ENCODE measurements around the gene KLF16. TPM values are rescaled to one million over a fixed set of nuclear protein-coding genes. Genes with fewer than 3 reads are reported as not detected.

KLF16 gene
- total and polyA plus RNA-seq, 9 of the 15 experiments (the other 6 are each of a cell fraction or from before 2014, with no cell fraction given), result 0.04 to 60.4 (median 6.8) TPM

DNA sequence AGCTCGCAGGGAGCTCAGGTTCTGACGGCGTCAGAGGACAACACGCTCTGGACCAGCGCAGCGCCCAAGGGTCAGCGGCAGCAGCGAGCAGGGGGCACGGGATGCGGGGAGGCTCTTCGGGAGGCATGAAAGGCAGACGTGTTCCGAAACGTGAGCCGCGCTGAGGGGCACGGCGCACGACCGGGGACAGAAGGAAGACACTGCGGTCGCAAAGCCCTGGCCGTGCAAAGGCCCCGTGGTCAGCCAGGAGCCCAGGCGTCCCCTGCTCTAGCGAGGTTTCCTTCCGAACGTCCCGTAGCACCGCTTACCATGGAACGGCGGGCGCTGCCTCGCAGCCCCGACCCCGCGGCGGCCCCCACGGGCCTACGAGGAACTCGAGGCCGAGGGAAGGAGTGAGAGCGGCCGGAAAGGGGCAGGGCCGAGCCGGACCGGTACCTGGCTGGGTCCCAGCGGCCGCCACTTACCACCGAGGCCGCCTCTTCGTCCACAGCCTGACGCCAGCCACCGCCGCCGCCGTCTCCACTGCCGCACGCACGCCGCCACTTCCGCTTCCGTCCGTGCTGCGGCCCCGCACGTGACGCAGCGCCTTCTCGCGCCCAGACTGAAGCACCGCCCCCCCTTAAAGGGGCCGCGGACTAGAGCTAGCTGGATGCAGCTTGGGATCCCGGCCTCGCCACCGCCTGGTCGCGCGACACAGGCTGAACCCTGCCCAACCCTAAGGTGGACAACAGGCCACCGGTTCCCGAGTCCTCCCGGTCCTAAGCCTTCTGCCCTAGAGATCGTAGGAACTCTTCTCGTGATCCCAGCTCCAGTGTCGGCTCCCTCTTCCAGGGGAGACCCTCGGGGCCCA is 12.5 kb upstream of the KLF16 start (continued):
- TF ChIP-seq, protein P1, sequence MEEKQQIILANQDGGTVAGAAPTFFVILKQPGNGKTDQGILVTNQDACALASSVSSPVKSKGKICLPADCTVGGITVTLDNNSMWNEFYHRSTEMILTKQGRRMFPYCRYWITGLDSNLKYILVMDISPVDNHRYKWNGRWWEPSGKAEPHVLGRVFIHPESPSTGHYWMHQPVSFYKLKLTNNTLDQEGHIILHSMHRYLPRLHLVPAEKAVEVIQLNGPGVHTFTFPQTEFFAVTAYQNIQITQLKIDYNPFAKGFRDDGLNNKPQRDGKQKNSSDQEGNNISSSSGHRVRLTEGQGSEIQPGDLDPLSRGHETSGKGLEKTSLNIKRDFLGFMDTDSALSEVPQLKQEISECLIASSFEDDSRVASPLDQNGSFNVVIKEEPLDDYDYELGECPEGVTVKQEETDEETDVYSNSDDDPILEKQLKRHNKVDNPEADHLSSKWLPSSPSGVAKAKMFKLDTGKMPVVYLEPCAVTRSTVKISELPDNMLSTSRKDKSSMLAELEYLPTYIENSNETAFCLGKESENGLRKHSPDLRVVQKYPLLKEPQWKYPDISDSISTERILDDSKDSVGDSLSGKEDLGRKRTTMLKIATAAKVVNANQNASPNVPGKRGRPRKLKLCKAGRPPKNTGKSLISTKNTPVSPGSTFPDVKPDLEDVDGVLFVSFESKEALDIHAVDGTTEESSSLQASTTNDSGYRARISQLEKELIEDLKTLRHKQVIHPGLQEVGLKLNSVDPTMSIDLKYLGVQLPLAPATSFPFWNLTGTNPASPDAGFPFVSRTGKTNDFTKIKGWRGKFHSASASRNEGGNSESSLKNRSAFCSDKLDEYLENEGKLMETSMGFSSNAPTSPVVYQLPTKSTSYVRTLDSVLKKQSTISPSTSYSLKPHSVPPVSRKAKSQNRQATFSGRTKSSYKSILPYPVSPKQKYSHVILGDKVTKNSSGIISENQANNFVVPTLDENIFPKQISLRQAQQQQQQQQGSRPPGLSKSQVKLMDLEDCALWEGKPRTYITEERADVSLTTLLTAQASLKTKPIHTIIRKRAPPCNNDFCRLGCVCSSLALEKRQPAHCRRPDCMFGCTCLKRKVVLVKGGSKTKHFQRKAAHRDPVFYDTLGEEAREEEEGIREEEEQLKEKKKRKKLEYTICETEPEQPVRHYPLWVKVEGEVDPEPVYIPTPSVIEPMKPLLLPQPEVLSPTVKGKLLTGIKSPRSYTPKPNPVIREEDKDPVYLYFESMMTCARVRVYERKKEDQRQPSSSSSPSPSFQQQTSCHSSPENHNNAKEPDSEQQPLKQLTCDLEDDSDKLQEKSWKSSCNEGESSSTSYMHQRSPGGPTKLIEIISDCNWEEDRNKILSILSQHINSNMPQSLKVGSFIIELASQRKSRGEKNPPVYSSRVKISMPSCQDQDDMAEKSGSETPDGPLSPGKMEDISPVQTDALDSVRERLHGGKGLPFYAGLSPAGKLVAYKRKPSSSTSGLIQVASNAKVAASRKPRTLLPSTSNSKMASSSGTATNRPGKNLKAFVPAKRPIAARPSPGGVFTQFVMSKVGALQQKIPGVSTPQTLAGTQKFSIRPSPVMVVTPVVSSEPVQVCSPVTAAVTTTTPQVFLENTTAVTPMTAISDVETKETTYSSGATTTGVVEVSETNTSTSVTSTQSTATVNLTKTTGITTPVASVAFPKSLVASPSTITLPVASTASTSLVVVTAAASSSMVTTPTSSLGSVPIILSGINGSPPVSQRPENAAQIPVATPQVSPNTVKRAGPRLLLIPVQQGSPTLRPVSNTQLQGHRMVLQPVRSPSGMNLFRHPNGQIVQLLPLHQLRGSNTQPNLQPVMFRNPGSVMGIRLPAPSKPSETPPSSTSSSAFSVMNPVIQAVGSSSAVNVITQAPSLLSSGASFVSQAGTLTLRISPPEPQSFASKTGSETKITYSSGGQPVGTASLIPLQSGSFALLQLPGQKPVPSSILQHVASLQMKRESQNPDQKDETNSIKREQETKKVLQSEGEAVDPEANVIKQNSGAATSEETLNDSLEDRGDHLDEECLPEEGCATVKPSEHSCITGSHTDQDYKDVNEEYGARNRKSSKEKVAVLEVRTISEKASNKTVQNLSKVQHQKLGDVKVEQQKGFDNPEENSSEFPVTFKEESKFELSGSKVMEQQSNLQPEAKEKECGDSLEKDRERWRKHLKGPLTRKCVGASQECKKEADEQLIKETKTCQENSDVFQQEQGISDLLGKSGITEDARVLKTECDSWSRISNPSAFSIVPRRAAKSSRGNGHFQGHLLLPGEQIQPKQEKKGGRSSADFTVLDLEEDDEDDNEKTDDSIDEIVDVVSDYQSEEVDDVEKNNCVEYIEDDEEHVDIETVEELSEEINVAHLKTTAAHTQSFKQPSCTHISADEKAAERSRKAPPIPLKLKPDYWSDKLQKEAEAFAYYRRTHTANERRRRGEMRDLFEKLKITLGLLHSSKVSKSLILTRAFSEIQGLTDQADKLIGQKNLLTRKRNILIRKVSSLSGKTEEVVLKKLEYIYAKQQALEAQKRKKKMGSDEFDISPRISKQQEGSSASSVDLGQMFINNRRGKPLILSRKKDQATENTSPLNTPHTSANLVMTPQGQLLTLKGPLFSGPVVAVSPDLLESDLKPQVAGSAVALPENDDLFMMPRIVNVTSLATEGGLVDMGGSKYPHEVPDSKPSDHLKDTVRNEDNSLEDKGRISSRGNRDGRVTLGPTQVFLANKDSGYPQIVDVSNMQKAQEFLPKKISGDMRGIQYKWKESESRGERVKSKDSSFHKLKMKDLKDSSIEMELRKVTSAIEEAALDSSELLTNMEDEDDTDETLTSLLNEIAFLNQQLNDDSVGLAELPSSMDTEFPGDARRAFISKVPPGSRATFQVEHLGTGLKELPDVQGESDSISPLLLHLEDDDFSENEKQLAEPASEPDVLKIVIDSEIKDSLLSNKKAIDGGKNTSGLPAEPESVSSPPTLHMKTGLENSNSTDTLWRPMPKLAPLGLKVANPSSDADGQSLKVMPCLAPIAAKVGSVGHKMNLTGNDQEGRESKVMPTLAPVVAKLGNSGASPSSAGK (IDR thresholded peaks at IDR 0.05), result peak; percentile 92
- TF ChIP-seq, protein P2, sequence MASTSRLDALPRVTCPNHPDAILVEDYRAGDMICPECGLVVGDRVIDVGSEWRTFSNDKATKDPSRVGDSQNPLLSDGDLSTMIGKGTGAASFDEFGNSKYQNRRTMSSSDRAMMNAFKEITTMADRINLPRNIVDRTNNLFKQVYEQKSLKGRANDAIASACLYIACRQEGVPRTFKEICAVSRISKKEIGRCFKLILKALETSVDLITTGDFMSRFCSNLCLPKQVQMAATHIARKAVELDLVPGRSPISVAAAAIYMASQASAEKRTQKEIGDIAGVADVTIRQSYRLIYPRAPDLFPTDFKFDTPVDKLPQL (IDR thresholded peaks at IDR 0.05; ENCODE audit: extremely low read depth, insufficient read length), result no peak
- TF ChIP-seq, protein P3, sequence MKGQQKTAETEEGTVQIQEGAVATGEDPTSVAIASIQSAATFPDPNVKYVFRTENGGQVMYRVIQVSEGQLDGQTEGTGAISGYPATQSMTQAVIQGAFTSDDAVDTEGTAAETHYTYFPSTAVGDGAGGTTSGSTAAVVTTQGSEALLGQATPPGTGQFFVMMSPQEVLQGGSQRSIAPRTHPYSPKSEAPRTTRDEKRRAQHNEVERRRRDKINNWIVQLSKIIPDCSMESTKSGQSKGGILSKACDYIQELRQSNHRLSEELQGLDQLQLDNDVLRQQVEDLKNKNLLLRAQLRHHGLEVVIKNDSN (CRISPR knock-in tag; IDR thresholded peaks at IDR 0.05), result peak; percentile 100
- TF ChIP-seq ZFX (CRISPR knock-in tag; IDR thresholded peaks at IDR 0.05), result peak; percentile 87
- TF ChIP-seq TCF7L2 (IDR thresholded peaks at IDR 0.05; ENCODE audit: low read depth, low read length), result no peak
- TF ChIP-seq ZNF75A (CRISPR knock-in tag; IDR thresholded peaks at IDR 0.05), result no peak
- no peak for TF ChIP-seq HEY1 (CRISPR knock-in tag; IDR thresholded peaks at IDR 0.05; ENCODE audit: borderline replicate concordance)
- TF ChIP-seq ZNF668 (CRISPR knock-in tag; IDR thresholded peaks at IDR 0.05), result no peak
- TF ChIP-seq, protein P4, sequence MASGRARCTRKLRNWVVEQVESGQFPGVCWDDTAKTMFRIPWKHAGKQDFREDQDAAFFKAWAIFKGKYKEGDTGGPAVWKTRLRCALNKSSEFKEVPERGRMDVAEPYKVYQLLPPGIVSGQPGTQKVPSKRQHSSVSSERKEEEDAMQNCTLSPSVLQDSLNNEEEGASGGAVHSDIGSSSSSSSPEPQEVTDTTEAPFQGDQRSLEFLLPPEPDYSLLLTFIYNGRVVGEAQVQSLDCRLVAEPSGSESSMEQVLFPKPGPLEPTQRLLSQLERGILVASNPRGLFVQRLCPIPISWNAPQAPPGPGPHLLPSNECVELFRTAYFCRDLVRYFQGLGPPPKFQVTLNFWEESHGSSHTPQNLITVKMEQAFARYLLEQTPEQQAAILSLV (tag; IDR thresholded peaks at IDR 0.05), result no peak
- no peak for TF ChIP-seq NFATC3 (IDR thresholded peaks at IDR 0.05)
- TF ChIP-seq CBX8 (IDR thresholded peaks at IDR 0.05; ENCODE audit: borderline replicate concordance, extremely low read depth, low read depth, low read length, poor library complexity, severe bottlenecking), result no peak
- peak; percentile 60; the same call in 1 of the 2 replicates for TF ChIP-seq NR2C1 (IDR thresholded peaks at IDR 0.05)
- TF ChIP-seq NR2C1 (tag; IDR thresholded peaks at IDR 0.05), result peak; percentile 65
